Osteocyte (in vitro differentiated cells): ENCODE measurements around the gene ZNF304. TPM values are rescaled to one million over a fixed set of nuclear protein-coding genes. Genes with fewer than 3 reads are reported as not detected.
A peak's percentile ranks its signal among the peaks of the same experiment; 100 is the strongest.

Experiments used
- DNase-seq: peaks from one replicate; pipeline ENCODE4 v3.0.0; 2021; ENCODE audit warnings: mixed read lengths; ENCODE audit not compliant: unreplicated experiment; ENCODE audit errors: extremely low spot score
- H3K27ac Mint-ChIP-seq: one replicate; pipeline ENCODE4 v1.8.0; 2021; ENCODE audit warnings: mild to moderate bottlenecking, mixed read lengths; ENCODE audit not compliant: unreplicated experiment
- H3K27me3 Mint-ChIP-seq: one replicate; pipeline ENCODE4 v1.8.0; 2021; ENCODE audit warnings: mixed read lengths; ENCODE audit not compliant: unreplicated experiment
- H3K36me3 Mint-ChIP-seq: one replicate; pipeline ENCODE4 v1.8.0; 2021; ENCODE audit warnings: mixed read lengths; ENCODE audit not compliant: unreplicated experiment
- H3K4me1 Mint-ChIP-seq: one replicate; pipeline ENCODE4 v1.8.0; 2021; ENCODE audit warnings: mixed read lengths; ENCODE audit not compliant: unreplicated experiment
- H3K4me3 Mint-ChIP-seq: one replicate; pipeline ENCODE4 v1.8.0; 2021; ENCODE audit warnings: mild to moderate bottlenecking, moderate library complexity, mixed read lengths; ENCODE audit not compliant: unreplicated experiment
- H3K9me3 Mint-ChIP-seq: one replicate; pipeline ENCODE4 v1.8.0; 2021; ENCODE audit warnings: mixed read lengths; ENCODE audit not compliant: unreplicated experiment
- CTCF ChIP-seq: fragments of 200-600 bp; sonication (generic); IDR thresholded peaks from 2 replicates; pipeline ENCODE4 v1.5.0; 2021; ENCODE audit warnings: antibody characterized with exemption, mild to moderate bottlenecking, moderate library complexity
- long read RNA-seq: library from polyadenylated mRNA; unstranded; transcript quantifications from one replicate; pipeline ENCODE4 v2.0.0, GENCODE V29; 2021
- total RNA-seq: library from RNA; stranded (reverse); gene quantifications from 2 replicates; pipeline ENCODE4 v1.2.1, GENCODE V29; 2021

The ZNF304 gene
- total RNA-seq, result 9.5 and 11.0 TPM in 2 replicates
- long read RNA-seq, full-length matches to known transcripts, result 9 of 12 reads
- long read RNA-seq, partial matches to known transcripts, result 0 of 12 reads
- long read RNA-seq, other reads (novel, unspliced or antisense), result 3 of 12 reads

GRCh38 chr19:57350877-57351805 is at the start of gene ZNF304:
Gene ZNF304 (plus strand): TSS chr19:57351271. CDS start chr19:57351665, 394 bp downstream.
- no peak for TF ChIP-seq CTCF
- Mint-ChIP-seq H3K27ac (peak within 1 kb of the TSS; percentile 91), H3K9me3 (peaks cover 19% of the 10 kb centered on the region), H3K27me3 (peaks cover 3% of the 10 kb centered on the region), H3K4me1 (peaks cover 24% of the 10 kb centered on the region), H3K4me3 (peak within 1 kb of the TSS; percentile 94), H3K36me3 (peaks cover 45% of the 10 kb centered on the region)
- peak; percentile 96 for DNase-seq

GRCh38 chr19:57302020-57302465 is 49.0 kb upstream of the ZNF304 start:
- Mint-ChIP-seq H3K9me3 (peaks cover 1% of the 10 kb centered on the region), H3K36me3 (peaks cover 51% of the 10 kb centered on the region), H3K4me1 (peaks cover 31% of the 10 kb centered on the region), H3K27ac (peak overlapping the region; percentile 81), H3K4me3 (no peak overlapping the region), H3K27me3 (no peaks in the 10 kb centered on the region)
- DNase-seq, result peak; percentile 90
- no peak for TF ChIP-seq CTCF

GRCh38 chr19:57302727-57303401 is 48.2 kb upstream of the ZNF304 start:
- Mint-ChIP-seq H3K36me3 (peaks cover 45% of the 10 kb centered on the region), H3K4me1 (peaks cover 30% of the 10 kb centered on the region), H3K9me3 (no peaks in the 10 kb centered on the region), H3K4me3 (no peak overlapping the region), H3K27ac (peak overlapping the region; percentile 81), H3K27me3 (no peaks in the 10 kb centered on the region)
- no peak for DNase-seq
- TF ChIP-seq CTCF, result no peak

- Mint-ChIP-seq H3K27ac (no peak overlapping the region), H3K27me3 (no peaks in the 10 kb centered on the region), H3K9me3 (peaks cover 6% of the 10 kb centered on the region), H3K4me1 (peaks cover 30% of the 10 kb centered on the region), H3K4me3 (no peak overlapping the region), H3K36me3 (peaks cover 29% of the 10 kb centered on the region)
- no peak for TF ChIP-seq CTCF
- DNase-seq, result no peak
Observed at GRCh38 chr19:57305056-57305455, 46.0 kb upstream of the ZNF304 start.
